Activated CD8-positive, alpha-beta memory T cell treated with anti-CD3 and anti-CD28 coated beads, Interleukin-2, amount 10 ng/mL, durations not matched to agents 7 days and 5 days (primary cell): ENCODE data around the gene CALN1. TPM values are rescaled to one million over a fixed set of nuclear protein-coding genes. Genes with fewer than 3 reads are reported as not detected.
"Not testable (repeated sequence)": the region's sequence is repeated elsewhere in the genome, so short reads cannot be mapped to it uniquely, and the experiment has no call there.

ENCODE experiments used
- ATAC-seq: fragments of 150-1000 bp; cut with Tn5 transposase; one replicate; pipeline ENCODE4 v1.10.0; 2021; ENCODE audit warnings: moderate library complexity
- CTCF ChIA-PET: fragments of 350-600 bp; sonication (Branson Sonifier 250); formaldehyde crosslinking; loops from one replicate; lab custom pipeline; 2021; ENCODE audit warnings: antibody characterized with exemption; lab: Charles Lee
- DNase-seq: peaks from one replicate; pipeline ENCODE4 v3.0.0-alpha.2; 2020
- H3K27ac Mint-ChIP-seq: one replicate; pipeline ENCODE4 v1.8.0; 2021; ENCODE audit warnings: mild to moderate bottlenecking, mixed read lengths
- H3K27me3 Mint-ChIP-seq: one replicate; pipeline ENCODE4 v1.8.0; 2021; ENCODE audit warnings: mixed read lengths
- H3K36me3 Mint-ChIP-seq: one replicate; pipeline ENCODE4 v1.8.0; 2021; ENCODE audit warnings: mild to moderate bottlenecking, mixed read lengths
- H3K4me1 Mint-ChIP-seq: one replicate; pipeline ENCODE4 v1.8.0; 2021; ENCODE audit warnings: mixed read lengths
- H3K4me3 Mint-ChIP-seq: one replicate; pipeline ENCODE4 v1.8.0; 2021; ENCODE audit warnings: mild to moderate bottlenecking, moderate library complexity, mixed read lengths
- H3K9me3 Mint-ChIP-seq: one replicate; pipeline ENCODE4 v1.8.0; 2022; ENCODE audit warnings: low read depth, mixed read lengths
- total RNA-seq, 2 experiments: library from RNA; stranded (reverse); gene quantifications; one replicate each; pipeline ENCODE4 v1.2.3, GENCODE V29; 2021

Gene CALN1
- total RNA-seq, 2 experiments from 2014 or later, result not detected

- Mint-ChIP-seq H3K36me3 (no peaks in the 10 kb centered on the region), H3K27me3 (no peaks in the 10 kb centered on the region), H3K4me1 (no peaks in the 10 kb centered on the region), H3K9me3 (peaks cover 34% of the 10 kb centered on the region), H3K27ac (no peak overlapping the region), H3K4me3 (no peak overlapping the region)
- ATAC-seq (no peak), DNase-seq (no peak)
- CTCF ChIA-PET, result no interaction called here
Observed at GRCh38 chr7:71937840-71938371, 474.2 kb downstream of the CALN1 start.

- CTCF ChIA-PET, result no interaction called here
- Mint-ChIP-seq H3K9me3 (peaks cover 26% of the 10 kb centered on the region), H3K36me3 (no peaks in the 10 kb centered on the region), H3K4me3 (no peak overlapping the region), H3K27me3 (no peaks in the 10 kb centered on the region), H3K4me1 (no peaks in the 10 kb centered on the region), H3K27ac (no peak overlapping the region)
- ATAC-seq (no peak), DNase-seq (no peak)
Observed at GRCh38 chr7:71935674-71936073, 476.5 kb downstream of the CALN1 start.

- peaks cover 22% of the 10 kb centered on the region for H3K9me3 Mint-ChIP-seq
- DNase-seq (no peak), ATAC-seq (no peak)
- H3K36me3 Mint-ChIP-seq, result no peaks in the 10 kb centered on the region
- CTCF ChIA-PET, result no interaction called here
- no peak overlapping the region for H3K4me3 Mint-ChIP-seq
- no peaks in the 10 kb centered on the region for H3K27me3 Mint-ChIP-seq
- no peak overlapping the region for H3K27ac Mint-ChIP-seq
- H3K4me1 Mint-ChIP-seq, result no peaks in the 10 kb centered on the region
Observed at GRCh38 chr7:71933426-71933825, 478.7 kb downstream of the CALN1 start.

- DNase-seq (no peak), ATAC-seq (no peak)
- Mint-ChIP-seq H3K27me3 (no peaks in the 10 kb centered on the region), H3K4me3 (no peak overlapping the region), H3K4me1 (no peaks in the 10 kb centered on the region), H3K9me3 (peaks cover 21% of the 10 kb centered on the region), H3K36me3 (peaks cover 2% of the 10 kb centered on the region), H3K27ac (no peak overlapping the region)
- CTCF ChIA-PET, result no interaction called here
Observed at GRCh38 chr7:71925663-71926062, 486.5 kb downstream of the CALN1 start.

GRCh38 chr7:71914204-71914603 is 497.9 kb downstream of the CALN1 start:
- H3K27ac Mint-ChIP-seq, H3K36me3 Mint-ChIP-seq, H3K4me3 Mint-ChIP-seq, DNase-seq, H3K4me1 Mint-ChIP-seq, H3K27me3 Mint-ChIP-seq, CTCF ChIA-PET, ATAC-seq: not testable (repeated sequence)
- H3K9me3 Mint-ChIP-seq, result peaks cover 12% of the 10 kb centered on the region

GRCh38 chr7:71912476-71912875 is 499.7 kb downstream of the CALN1 start:
- Mint-ChIP-seq H3K4me3 (no peak overlapping the region), H3K4me1 (no peaks in the 10 kb centered on the region), H3K9me3 (peaks cover 12% of the 10 kb centered on the region), H3K27me3 (no peaks in the 10 kb centered on the region), H3K36me3 (no peaks in the 10 kb centered on the region), H3K27ac (no peak overlapping the region)
- no peak for ATAC-seq
- CTCF ChIA-PET, result no interaction called here
- DNase-seq, result no peak

- Mint-ChIP-seq H3K4me3 (no peak overlapping the region), H3K9me3 (peaks cover 12% of the 10 kb centered on the region), H3K36me3 (no peaks in the 10 kb centered on the region), H3K27ac (no peak overlapping the region), H3K27me3 (no peaks in the 10 kb centered on the region), H3K4me1 (no peaks in the 10 kb centered on the region)
- ATAC-seq (no peak), DNase-seq (no peak)
- CTCF ChIA-PET, result no interaction called here
Observed at GRCh38 chr7:71911051-71911450, 501.1 kb downstream of the CALN1 start.

GRCh38 chr7:71905821-71906220 is 506.3 kb downstream of the CALN1 start:
- Mint-ChIP-seq H3K36me3 (no peaks in the 10 kb centered on the region), H3K4me1 (no peaks in the 10 kb centered on the region), H3K27ac (no peak overlapping the region), H3K27me3 (no peaks in the 10 kb centered on the region), H3K9me3 (peaks cover 14% of the 10 kb centered on the region), H3K4me3 (no peak overlapping the region)
- no peak for ATAC-seq
- DNase-seq, result no peak
- CTCF ChIA-PET, result no interaction called here

GRCh38 chr7:71904484-71904883 is 507.7 kb downstream of the CALN1 start:
- H3K27ac Mint-ChIP-seq, result no peak overlapping the region
- no peak for DNase-seq
- H3K4me3 Mint-ChIP-seq, result no peak overlapping the region
- no peaks in the 10 kb centered on the region for H3K36me3 Mint-ChIP-seq
- no peaks in the 10 kb centered on the region for H3K27me3 Mint-ChIP-seq
- CTCF ChIA-PET, result no interaction called here
- H3K9me3 Mint-ChIP-seq, result peaks cover 12% of the 10 kb centered on the region
- no peaks in the 10 kb centered on the region for H3K4me1 Mint-ChIP-seq
- no peak for ATAC-seq

- H3K9me3 Mint-ChIP-seq, result peaks cover 15% of the 10 kb centered on the region
- no peaks in the 10 kb centered on the region for H3K4me1 Mint-ChIP-seq
- no peaks in the 10 kb centered on the region for H3K27me3 Mint-ChIP-seq
- DNase-seq (no peak), ATAC-seq (no peak)
- H3K27ac Mint-ChIP-seq, result no peak overlapping the region
- CTCF ChIA-PET, result no interaction called here
- no peak overlapping the region for H3K4me3 Mint-ChIP-seq
- no peaks in the 10 kb centered on the region for H3K36me3 Mint-ChIP-seq
Observed at GRCh38 chr7:71900556-71900955, 511.6 kb downstream of the CALN1 start.

GRCh38 chr7:71896535-71896934 is 515.6 kb downstream of the CALN1 start:
- peaks cover 5% of the 10 kb centered on the region for H3K9me3 Mint-ChIP-seq
- no peaks in the 10 kb centered on the region for H3K27me3 Mint-ChIP-seq
- no peak overlapping the region for H3K27ac Mint-ChIP-seq
- ATAC-seq (no peak), DNase-seq (no peak)
- H3K36me3 Mint-ChIP-seq, result no peaks in the 10 kb centered on the region
- no peaks in the 10 kb centered on the region for H3K4me1 Mint-ChIP-seq
- CTCF ChIA-PET, result no interaction called here
- no peak overlapping the region for H3K4me3 Mint-ChIP-seq

GRCh38 chr7:71886046-71886445 is 526.1 kb downstream of the CALN1 start:
- DNase-seq, result no peak
- Mint-ChIP-seq H3K36me3 (peaks cover 2% of the 10 kb centered on the region), H3K4me1 (no peaks in the 10 kb centered on the region), H3K4me3 (no peak overlapping the region), H3K9me3 (peaks cover 27% of the 10 kb centered on the region), H3K27me3 (no peaks in the 10 kb centered on the region), H3K27ac (no peak overlapping the region)
- no peak for ATAC-seq
- CTCF ChIA-PET, result no interaction called here

- no peak for ATAC-seq
- no peak overlapping the region for H3K4me3 Mint-ChIP-seq
- H3K27me3 Mint-ChIP-seq, result no peaks in the 10 kb centered on the region
- no peak overlapping the region for H3K27ac Mint-ChIP-seq
- CTCF ChIA-PET, result no interaction called here
- no peaks in the 10 kb centered on the region for H3K4me1 Mint-ChIP-seq
- DNase-seq, result no peak
- peaks cover 27% of the 10 kb centered on the region for H3K9me3 Mint-ChIP-seq
- H3K36me3 Mint-ChIP-seq, result peaks cover 2% of the 10 kb centered on the region
Observed at GRCh38 chr7:71885487-71885886, 526.7 kb downstream of the CALN1 start.

- CTCF ChIA-PET, result no interaction called here
- no peaks in the 10 kb centered on the region for H3K27me3 Mint-ChIP-seq
- H3K4me1 Mint-ChIP-seq, result no peaks in the 10 kb centered on the region
- H3K36me3 Mint-ChIP-seq, result peaks cover 2% of the 10 kb centered on the region
- no peak overlapping the region for H3K4me3 Mint-ChIP-seq
- no peak overlapping the region for H3K27ac Mint-ChIP-seq
- H3K9me3 Mint-ChIP-seq, result peaks cover 30% of the 10 kb centered on the region
- ATAC-seq (no peak), DNase-seq (no peak)
Observed at GRCh38 chr7:71883415-71883814, 528.7 kb downstream of the CALN1 start.

- Mint-ChIP-seq H3K27ac (no peak overlapping the region), H3K9me3 (peaks cover 17% of the 10 kb centered on the region), H3K4me3 (no peak overlapping the region), H3K4me1 (no peaks in the 10 kb centered on the region), H3K27me3 (no peaks in the 10 kb centered on the region), H3K36me3 (peaks cover 1% of the 10 kb centered on the region)
- CTCF ChIA-PET, result no interaction called here
- no peak for DNase-seq
- no peak for ATAC-seq
Observed at GRCh38 chr7:71871446-71871845, 540.7 kb downstream of the CALN1 start.
